Tibial artery (tissue), 4 donors: ENCODE data around the gene TCF4.

Experiments used
- DNase-seq, 2 donors: peaks; one replicate each; pipeline ENCODE4 v3.0.0-alpha.2; 2019
- H3K27ac ChIP-seq, 2 donors: fragments of 200-600 bp; sonication (generic) in 1 of 2; 1 replicate in 1 of 2; 2 replicates in 1 of 2; pipeline ENCODE4 v1.5.1; 2018 to 2019; ENCODE audit warnings: mild to moderate bottlenecking in 1 of 2
- H3K27me3 ChIP-seq, 2 donors: fragments of 200-600 bp; sonication (generic) in 1 of 2; one replicate each; pipeline versions ENCODE4 v1.5.1 to v1.6.0; 2016 to 2019
- H3K36me3 ChIP-seq, 3 donors: fragments of 200-600 bp; sonication (generic) in 2 of 3; one replicate each; pipeline ENCODE4 v1.5.1; 2016 to 2019; ENCODE audit warnings: mild to moderate bottlenecking in 2 of 3
- H3K4me1 ChIP-seq, 4 donors: fragments of 200-600 bp; sonication (generic) in 2 of 4; 1 replicate in 3 of 4; 2 replicates in 1 of 4; pipeline ENCODE4 v1.5.1; 2016 to 2019
- H3K4me3 ChIP-seq, 2 donors: fragments of 200-600 bp; sonication (generic) in 1 of 2; 1 replicate in 1 of 2; 2 replicates in 1 of 2; pipeline ENCODE4 v1.5.1; 2018 to 2019; ENCODE audit warnings: mild to moderate bottlenecking in 2 of 2
- H3K9me3 ChIP-seq, 3 donors: fragments of 200-600 bp; sonication (generic) in 1 of 3; one replicate each; pipeline ENCODE4 v1.5.1; 2016 to 2019
- CTCF ChIP-seq, 2 experiments: fragments of 200-600 bp in 1 of 2; fragments of 450-650 bp in 1 of 2; IDR thresholded peaks; one replicate each; pipeline ENCODE4 v1.5.1; 2017 to 2019; ENCODE audit warnings: antibody characterized with exemption in 2 of 2, mild to moderate bottlenecking in 1 of 2, moderate library complexity in 1 of 2
- intact Hi-C: fragments of 100-400 bp; cut with DNase I; formaldehyde crosslinking; loops from one replicate; pipeline ENCODE4 v1.15.0; 2023; ENCODE audit warnings: low total_unique reads

Gene TCF4

GRCh38 chr18:55447672-55448018, 140.3 kb downstream of the TCF4 start:
- Histone ChIP-seq H3K4me1 (peaks cover 0 to 18% (median 10%) of the 10 kb centered on the region in 4 donors), H3K27ac (no peak overlapping the region), H3K9me3 (no peaks in the 10 kb centered on the region), H3K4me3 (no peak overlapping the region), H3K27me3 (no peaks in the 10 kb centered on the region), H3K36me3 (no peaks in the 10 kb centered on the region)
- intact Hi-C loops = no loop called here
- no peak for DNase-seq
- TF ChIP-seq CTCF (IDR thresholded peaks at IDR 0.05) = no peak

GRCh38 chr18:55446996-55447671, 140.9 kb downstream of the TCF4 start:
- no peaks in the 10 kb centered on the region for H3K9me3 ChIP-seq
- no peak for TF ChIP-seq CTCF (IDR thresholded peaks at IDR 0.05)
- H3K27me3 ChIP-seq = no peaks in the 10 kb centered on the region
- intact Hi-C loops = no loop called here
- DNase-seq = no peak
- H3K4me1 ChIP-seq = peaks cover 0 to 13% (median 8%) of the 10 kb centered on the region in 4 donors
- no peak overlapping the region for H3K27ac ChIP-seq
- no peaks in the 10 kb centered on the region for H3K36me3 ChIP-seq
- no peak overlapping the region for H3K4me3 ChIP-seq

GRCh38 chr18:55444536-55444935, 143.5 kb downstream of the TCF4 start:
- no peak overlapping the region for H3K4me3 ChIP-seq

GRCh38 chr18:55443776-55444175, 144.2 kb downstream of the TCF4 start:
- intact Hi-C loops = no loop called here
- H3K4me3 ChIP-seq = no peak overlapping the region
- DNase-seq = no peak
- H3K4me1 ChIP-seq = peaks cover 0 to 7% (median 0%) of the 10 kb centered on the region in 4 donors
- no peaks in the 10 kb centered on the region for H3K9me3 ChIP-seq
- H3K27ac ChIP-seq = no peak overlapping the region
- TF ChIP-seq CTCF (IDR thresholded peaks at IDR 0.05) = no peak
- H3K36me3 ChIP-seq = no peaks in the 10 kb centered on the region
- H3K27me3 ChIP-seq = no peaks in the 10 kb centered on the region

More at GRCh38 chr18:55444536-55444935, 143.5 kb downstream of the TCF4 start:
- H3K27me3 ChIP-seq = no peaks in the 10 kb centered on the region
- intact Hi-C loops = no loop called here
- no peak for DNase-seq
- H3K27ac ChIP-seq = no peak overlapping the region
- H3K36me3 ChIP-seq = no peaks in the 10 kb centered on the region
- no peak for TF ChIP-seq CTCF (IDR thresholded peaks at IDR 0.05)
- peaks cover 0 to 7% (median 0%) of the 10 kb centered on the region in 4 donors for H3K4me1 ChIP-seq
- no peaks in the 10 kb centered on the region for H3K9me3 ChIP-seq

- H3K9me3 ChIP-seq = no peaks in the 10 kb centered on the region
- no peaks in the 10 kb centered on the region for H3K36me3 ChIP-seq
- intact Hi-C loops = no loop called here
- H3K4me3 ChIP-seq = no peak overlapping the region
- no peak for TF ChIP-seq CTCF (IDR thresholded peaks at IDR 0.05)
- DNase-seq = no peak
- no peaks in the 10 kb centered on the region for H3K27me3 ChIP-seq
- no peak overlapping the region for H3K27ac ChIP-seq
- peaks cover 0 to 7% (median 0%) of the 10 kb centered on the region in 4 donors for H3K4me1 ChIP-seq
Observed at GRCh38 chr18:55442561-55442960, 145.4 kb downstream of the TCF4 start.
